Gastrocnemius medialis (tissue), 4 donors: ENCODE data around the gene OR1K1. TPM values are rescaled to one million over a fixed set of nuclear protein-coding genes. Genes with fewer than 3 reads are reported as not detected.

Experiments used
- ATAC-seq, 2 donors: fragments of 150-250 bp; one replicate each; pipeline ENCODE4 v1.9.1; 2016
- DNase-seq, 2 donors: peaks; one replicate each; pipeline ENCODE4 v3.0.0-alpha.2; 2019
- H3K27ac ChIP-seq, 4 donors: fragments of 200-600 bp; sonication (generic); 1 replicate in 1 of 4; 2 replicates in 3 of 4; pipeline ENCODE4 v1.5.1; 2016 to 2018; ENCODE audit warnings: mild to moderate bottlenecking in 2 of 4, moderate library complexity in 1 of 4
- H3K27me3 ChIP-seq, 3 donors: fragments of 200-600 bp; sonication (generic) in 2 of 3; 1 replicate in 1 of 3; 2 replicates in 2 of 3; pipeline versions ENCODE4 v1.5.1 to v1.6.0; 2016 to 2019; ENCODE audit warnings: mild to moderate bottlenecking in 1 of 3, moderate library complexity in 1 of 3
- H3K36me3 ChIP-seq, 2 donors: fragments of 200-600 bp; sonication (generic) in 1 of 2; one replicate each; pipeline ENCODE4 v1.5.1; 2017 to 2018
- H3K4me1 ChIP-seq, 2 donors: fragments of 200-600 bp; sonication (generic) in 1 of 2; one replicate each; pipeline ENCODE4 v1.5.1; 2016 to 2017; ENCODE audit warnings: mild to moderate bottlenecking in 2 of 2
- H3K4me3 ChIP-seq, 4 donors: fragments of 200-600 bp; sonication (generic) in 3 of 4; 1 replicate in 1 of 4; 2 replicates in 3 of 4; pipeline ENCODE4 v1.5.1; 2016 to 2019; ENCODE audit warnings: mild to moderate bottlenecking in 2 of 4
- H3K9me3 ChIP-seq, 3 donors: fragments of 200-600 bp; sonication (generic) in 2 of 3; 1 replicate in 1 of 3; 2 replicates in 2 of 3; pipeline ENCODE4 v1.5.1; 2016 to 2019
- POLR2A ChIP-seq, 2 donors: fragments of 450-650 bp; IDR thresholded peaks; one replicate each; pipeline ENCODE4 v1.6.1; 2017; ENCODE audit warnings: antibody characterized with exemption in 2 of 2, mild to moderate bottlenecking in 2 of 2, moderate library complexity in 2 of 2
- in situ Hi-C, 4 donors: fragments of 200-750 bp; cut with MboI; loops; one replicate each; pipeline versions ENCODE4 v1.15.0 to v1.8.0; 2017; ENCODE audit warnings: low sequenced_read_pairs in 4 of 4
- intact Hi-C: fragments of 100-400 bp; cut with DNase I; formaldehyde crosslinking; loops from one replicate; pipeline ENCODE4 v1.15.1; 2023; ENCODE audit warnings: low total_unique reads
- total RNA-seq, 4 donors: library from RNA; depleted of rRNA; stranded (reverse); fragments of >200 nt; gene quantifications; one replicate each; pipeline versions ENCODE4 v1.1.0 to v1.2.3, GENCODE V29; 2016
- TF ChIP-seq, protein P1 (sequence below), 5 experiments: fragments of 450-650 bp in 3 of 5; fragments of 200-600 bp in 2 of 5; sonication (generic) in 2 of 5; IDR thresholded peaks in 4 of 5; conservative IDR thresholded peaks in 1 of 5; 1 replicate in 4 of 5; 2 replicates in 1 of 5; pipeline ENCODE4 v1.5.1; 2016 to 2019; ENCODE audit warnings: antibody characterized with exemption in 5 of 5, mild to moderate bottlenecking in 3 of 5, moderate library complexity in 3 of 5

The OR1K1 gene, protein sequence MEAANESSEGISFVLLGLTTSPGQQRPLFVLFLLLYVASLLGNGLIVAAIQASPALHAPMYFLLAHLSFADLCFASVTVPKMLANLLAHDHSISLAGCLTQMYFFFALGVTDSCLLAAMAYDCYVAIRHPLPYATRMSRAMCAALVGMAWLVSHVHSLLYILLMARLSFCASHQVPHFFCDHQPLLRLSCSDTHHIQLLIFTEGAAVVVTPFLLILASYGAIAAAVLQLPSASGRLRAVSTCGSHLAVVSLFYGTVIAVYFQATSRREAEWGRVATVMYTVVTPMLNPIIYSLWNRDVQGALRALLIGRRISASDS
- not detected for total RNA-seq

- intact Hi-C loops, result no loop called here
- Histone ChIP-seq H3K36me3 (no peaks in the 10 kb centered on the region), H3K9me3 (no peaks in the 10 kb centered on the region), H3K4me3 (no peak within 1 kb of the TSS), H3K27me3 (no peaks in the 10 kb centered on the region), H3K4me1 (no peaks in the 10 kb centered on the region), H3K27ac (no peak within 1 kb of the TSS)
- TF ChIP-seq POLR2A (IDR thresholded peaks at IDR 0.05), result no peak
- TF ChIP-seq, protein P1, sequence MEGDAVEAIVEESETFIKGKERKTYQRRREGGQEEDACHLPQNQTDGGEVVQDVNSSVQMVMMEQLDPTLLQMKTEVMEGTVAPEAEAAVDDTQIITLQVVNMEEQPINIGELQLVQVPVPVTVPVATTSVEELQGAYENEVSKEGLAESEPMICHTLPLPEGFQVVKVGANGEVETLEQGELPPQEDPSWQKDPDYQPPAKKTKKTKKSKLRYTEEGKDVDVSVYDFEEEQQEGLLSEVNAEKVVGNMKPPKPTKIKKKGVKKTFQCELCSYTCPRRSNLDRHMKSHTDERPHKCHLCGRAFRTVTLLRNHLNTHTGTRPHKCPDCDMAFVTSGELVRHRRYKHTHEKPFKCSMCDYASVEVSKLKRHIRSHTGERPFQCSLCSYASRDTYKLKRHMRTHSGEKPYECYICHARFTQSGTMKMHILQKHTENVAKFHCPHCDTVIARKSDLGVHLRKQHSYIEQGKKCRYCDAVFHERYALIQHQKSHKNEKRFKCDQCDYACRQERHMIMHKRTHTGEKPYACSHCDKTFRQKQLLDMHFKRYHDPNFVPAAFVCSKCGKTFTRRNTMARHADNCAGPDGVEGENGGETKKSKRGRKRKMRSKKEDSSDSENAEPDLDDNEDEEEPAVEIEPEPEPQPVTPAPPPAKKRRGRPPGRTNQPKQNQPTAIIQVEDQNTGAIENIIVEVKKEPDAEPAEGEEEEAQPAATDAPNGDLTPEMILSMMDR (IDR thresholded peaks at IDR 0.05 in 4 of 5, conservative IDR thresholded peaks at IDR 0.05 in 1 of 5), result no peak
- in situ Hi-C loops, result loop anchor here in 3 of 4 donors (25.0 kb wide), 4 partner anchors 438 to 688 kb away; partner anchors contain the start of gene PTGS1 (in 1 of the 3)
- DNase-seq, result no peak
- ATAC-seq, result no peak
Observed at GRCh38 chr9:122800066-122801060, at the start of gene OR1K1. Gene OR1K1 (plus strand): TSS chr9:122800123. CDS start chr9:122800123, 0 bp downstream.

DNA sequence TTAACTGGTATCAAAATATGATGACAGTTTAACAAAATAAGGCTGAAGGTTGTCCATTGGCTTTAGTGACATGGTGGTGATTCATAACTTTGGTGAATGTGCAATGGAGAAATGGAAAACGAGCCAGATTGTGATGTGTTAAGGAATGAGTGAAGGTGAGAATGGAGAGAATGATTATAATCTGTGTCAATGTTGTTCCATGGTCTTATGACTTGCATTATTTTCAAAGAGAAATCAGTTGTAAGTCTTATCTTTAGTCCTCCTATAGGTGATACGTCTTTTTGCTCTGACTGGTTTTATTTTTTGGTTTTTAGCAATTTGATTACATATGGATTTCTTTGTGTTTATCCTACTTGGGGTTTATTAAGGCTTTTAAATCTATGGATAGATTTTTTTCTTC lies 45.1 kb upstream of the OR1K1 start:
- no peak for DNase-seq
- no peaks in the 10 kb centered on the region for H3K27me3 ChIP-seq
- H3K4me1 ChIP-seq, result no peaks in the 10 kb centered on the region
- in situ Hi-C loops (no loop called here), intact Hi-C loops (no loop called here)
- no peaks in the 10 kb centered on the region for H3K36me3 ChIP-seq
- TF ChIP-seq, protein P1 (IDR thresholded peaks at IDR 0.05 in 4 of 5, conservative IDR thresholded peaks at IDR 0.05 in 1 of 5), result no peak
- no peak for TF ChIP-seq POLR2A (IDR thresholded peaks at IDR 0.05)
- H3K4me3 ChIP-seq, result no peak overlapping the region
- H3K9me3 ChIP-seq, result peaks cover 0 to 3% (median 0%) of the 10 kb centered on the region in 3 donors
- H3K27ac ChIP-seq, result no peak overlapping the region
- ATAC-seq, result no peak

DNA sequence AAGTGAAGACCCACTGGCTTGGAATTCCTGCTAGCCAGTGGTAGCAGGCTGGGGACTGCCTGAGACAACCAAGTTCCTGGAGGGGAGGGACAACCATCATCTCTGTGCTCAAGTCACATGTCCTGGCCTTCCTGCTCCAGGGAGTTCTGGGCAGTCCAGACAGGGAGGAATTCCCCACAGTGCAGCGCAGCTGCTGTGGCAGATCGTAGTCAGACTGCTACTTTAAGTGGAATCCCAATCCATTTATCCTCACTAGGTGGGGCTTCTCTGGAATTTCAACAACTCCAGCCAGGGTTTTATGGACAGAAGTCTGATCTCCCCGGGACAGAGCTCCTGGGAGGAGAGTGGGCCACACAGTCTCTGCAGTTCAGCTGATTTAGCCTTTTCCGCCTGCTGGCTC lies 32.1 kb upstream of the OR1K1 start:
- no peak for DNase-seq
- no peak overlapping the region for H3K27ac ChIP-seq
- ATAC-seq, result no peak
- H3K27me3 ChIP-seq, result no peaks in the 10 kb centered on the region
- in situ Hi-C loops (no loop called here), intact Hi-C loops (no loop called here)
- no peaks in the 10 kb centered on the region for H3K9me3 ChIP-seq
- TF ChIP-seq, protein P1 (IDR thresholded peaks at IDR 0.05 in 4 of 5, conservative IDR thresholded peaks at IDR 0.05 in 1 of 5), result no peak
- TF ChIP-seq POLR2A (IDR thresholded peaks at IDR 0.05), result no peak
- no peaks in the 10 kb centered on the region for H3K36me3 ChIP-seq
- H3K4me1 ChIP-seq, result no peaks in the 10 kb centered on the region
- H3K4me3 ChIP-seq, result no peak overlapping the region

DNA sequence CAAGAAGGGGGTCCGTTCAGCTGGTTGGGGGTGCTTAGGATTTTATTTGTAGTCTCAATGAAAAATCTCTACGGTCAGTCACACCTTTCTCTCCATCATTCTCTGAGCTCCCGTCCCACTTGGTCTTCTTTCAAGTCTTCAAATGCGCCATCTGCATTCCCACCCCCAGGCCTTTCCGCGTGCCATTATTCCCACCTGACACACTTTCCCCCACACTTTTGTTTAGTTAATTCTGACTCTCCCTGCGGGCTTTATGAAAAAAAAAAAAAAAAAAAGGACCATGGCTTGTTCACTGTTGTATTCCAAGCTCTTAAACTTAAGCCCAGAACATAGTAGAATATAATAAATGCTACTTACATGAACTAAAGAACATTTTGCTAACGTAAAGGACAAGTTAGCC lies 22.9 kb upstream of the OR1K1 start:
- TF ChIP-seq, protein P1 (IDR thresholded peaks at IDR 0.05 in 4 of 5, conservative IDR thresholded peaks at IDR 0.05 in 1 of 5), result no peak
- TF ChIP-seq POLR2A (IDR thresholded peaks at IDR 0.05), result no peak
- Histone ChIP-seq H3K4me3 (no peak overlapping the region), H3K27me3 (no peaks in the 10 kb centered on the region), H3K9me3 (no peaks in the 10 kb centered on the region), H3K27ac (no peak overlapping the region), H3K36me3 (no peaks in the 10 kb centered on the region), H3K4me1 (no peaks in the 10 kb centered on the region)
- DNase-seq (no peak), ATAC-seq (no peak)
- intact Hi-C loops (no loop called here), in situ Hi-C loops (no loop called here)
